GM12892 (cell line): ENCODE measurements around the gene HK3.

Experiments
- DNase-seq: peaks from one replicate; pipeline ENCODE4 v3.0.0; 2011; ENCODE audit not compliant: insufficient read length
- FAIRE-seq: peaks from 2 replicates; lab custom pipeline; 2011; peaks lifted over from hg19 to GRCh38; lab: Jason Lieb, UNC
- POLR2A ChIP-seq: IDR thresholded peaks from 2 replicates; pipeline ENCODE4 v1.6.1; 2011; ENCODE audit warnings: low read depth, low read length, control low read depth
- POLR2AphosphoS5 ChIP-seq: IDR thresholded peaks from 2 replicates; pipeline ENCODE4 v1.6.1; 2011; ENCODE audit warnings: low read depth, low read length, control low read depth
- TAF1 ChIP-seq: IDR thresholded peaks from 2 replicates; pipeline ENCODE4 v1.6.1; 2011; ENCODE audit warnings: low read depth, mild to moderate bottlenecking, control low read depth, low read length, borderline replicate concordance

Gene HK3

GRCh38 chr5:176845392-176845713 lies 53.8 kb downstream of the HK3 start:
- no peak for TF ChIP-seq TAF1
- TF ChIP-seq POLR2A = no peak
- no peak for TF ChIP-seq POLR2AphosphoS5
- DNase-seq (no peak), FAIRE-seq (no peak)

DNA sequence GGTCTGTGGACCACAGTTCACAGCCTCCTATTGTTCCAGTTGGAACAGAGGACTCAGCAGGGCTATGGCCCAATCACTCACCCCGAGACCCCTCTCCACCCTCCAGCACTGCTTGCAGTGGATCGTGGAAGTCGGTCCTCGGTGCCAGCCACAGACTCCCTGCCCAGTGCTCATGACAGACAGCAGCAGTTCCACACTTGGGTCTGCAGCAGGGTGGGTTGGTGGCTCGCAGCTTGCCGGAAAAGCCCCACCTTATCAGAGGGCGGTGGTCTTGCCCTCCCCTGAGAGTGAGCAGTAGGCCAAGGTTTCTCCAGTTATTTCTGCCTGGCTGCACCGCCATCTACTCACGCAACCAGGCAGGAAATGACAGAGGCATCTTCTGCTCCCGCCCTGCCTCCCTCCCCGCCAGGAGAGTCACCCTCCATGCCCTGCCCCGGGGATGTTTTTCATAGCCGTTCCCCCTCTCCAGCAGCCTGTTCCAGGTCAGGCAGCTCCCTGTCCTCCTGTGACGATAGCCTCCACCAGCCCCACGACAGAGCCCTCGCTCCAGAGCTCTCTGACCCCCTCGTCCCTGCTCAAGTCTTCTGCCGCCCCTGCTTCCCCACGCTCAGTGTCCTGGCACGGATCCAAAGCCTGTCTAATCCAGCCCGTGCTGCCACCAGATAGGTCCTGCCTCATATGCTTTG lies 54.3 kb downstream of the HK3 start:
- TF ChIP-seq TAF1 (no peak), POLR2A (no peak), POLR2AphosphoS5 (no peak)
- DNase-seq (no peak), FAIRE-seq (no peak)

- TF ChIP-seq POLR2AphosphoS5 (no peak), POLR2A (no peak), TAF1 (no peak)
- no peak for DNase-seq
- no peak for FAIRE-seq
Measured at GRCh38 chr5:176844281-176844680, 54.9 kb downstream of the HK3 start.

DNA sequence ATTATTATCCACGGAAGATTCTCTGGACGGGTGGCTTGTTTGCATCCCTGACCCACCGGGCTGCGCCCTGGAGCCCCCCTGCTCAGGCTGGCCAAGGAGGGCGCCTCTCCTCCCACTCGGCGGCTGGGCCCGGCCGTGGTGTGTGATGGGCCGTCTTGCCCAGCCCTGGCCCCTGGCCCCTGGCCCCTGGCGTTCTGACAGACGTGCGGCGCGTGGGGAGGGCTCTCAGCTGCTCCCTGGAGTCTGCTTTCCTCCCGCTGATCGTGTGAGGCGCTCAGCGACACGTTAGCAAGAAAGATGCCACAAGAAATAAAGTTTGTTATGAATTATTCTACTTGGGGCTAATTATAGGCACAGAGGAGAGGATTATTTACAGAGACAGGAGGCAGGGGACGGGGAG lies 55.5 kb downstream of the HK3 start:
- DNase-seq (no peak), FAIRE-seq (no peak)
- TF ChIP-seq POLR2A (no peak), TAF1 (no peak), POLR2AphosphoS5 (no peak)

GRCh38 chr5:176837707-176838115 lies 61.4 kb downstream of the HK3 start:
- DNase-seq (no peak), FAIRE-seq (no peak)

GRCh38 chr5:176836811-176837706 lies 62.1 kb downstream of the HK3 start:
- TF ChIP-seq POLR2A (no peak), POLR2AphosphoS5 (no peak), TAF1 (no peak)
- DNase-seq (no peak), FAIRE-seq (no peak)

More at GRCh38 chr5:176837707-176838115, 61.4 kb downstream of the HK3 start:
- TF ChIP-seq POLR2A (no peak), TAF1 (no peak), POLR2AphosphoS5 (no peak)

DNA sequence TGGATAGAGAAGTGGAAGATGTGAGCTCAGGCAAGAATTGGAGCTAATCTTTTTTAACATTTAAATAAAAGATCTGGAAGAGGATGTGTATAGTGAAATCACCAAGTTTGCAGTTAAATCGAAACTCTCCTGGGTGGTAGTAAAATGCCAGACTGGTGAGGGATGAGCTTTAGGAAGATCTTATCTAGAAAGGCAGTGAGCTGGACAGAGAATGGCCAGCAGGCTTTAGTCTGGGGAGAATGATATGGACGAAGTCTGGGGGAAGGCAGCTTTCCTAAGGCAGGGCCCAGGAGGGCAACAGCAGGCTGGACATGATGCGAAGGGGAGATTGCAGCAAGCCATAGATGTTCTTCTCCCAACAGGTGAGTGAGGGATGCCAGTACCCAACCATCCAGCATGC lies 63.2 kb downstream of the HK3 start:
- DNase-seq (no peak), FAIRE-seq (no peak)
- no peak for TF ChIP-seq POLR2AphosphoS5
- TF ChIP-seq TAF1 = no peak
- no peak for TF ChIP-seq POLR2A

GRCh38 chr5:176833286-176833685 lies 65.9 kb downstream of the HK3 start:
- DNase-seq (no peak), FAIRE-seq (no peak)
- no peak for TF ChIP-seq POLR2AphosphoS5
- TF ChIP-seq POLR2A = no peak
- no peak for TF ChIP-seq TAF1

DNA sequence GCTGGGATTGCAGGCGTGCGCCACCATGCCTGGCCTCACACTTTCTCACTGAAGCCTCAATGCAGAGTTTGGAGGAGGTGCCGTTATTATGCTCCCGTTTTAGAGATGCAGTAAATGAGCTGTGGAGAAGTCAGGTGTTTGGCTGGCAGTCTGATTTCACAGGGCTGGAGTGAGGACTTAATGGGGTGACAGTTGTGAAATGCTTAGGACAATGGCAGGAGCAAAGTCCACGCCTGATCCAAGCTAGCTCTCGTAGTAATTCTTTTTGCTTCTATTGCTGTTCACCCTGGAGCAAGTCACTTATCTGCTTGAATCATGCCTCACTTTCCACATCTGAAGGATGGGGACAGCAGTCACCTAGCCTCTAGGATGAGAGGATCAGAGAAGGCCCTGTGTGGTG lies 67.0 kb downstream of the HK3 start:
- no peak for FAIRE-seq
- DNase-seq = no peak
- no peak for TF ChIP-seq POLR2A
- no peak for TF ChIP-seq TAF1
- no peak for TF ChIP-seq POLR2AphosphoS5

DNA sequence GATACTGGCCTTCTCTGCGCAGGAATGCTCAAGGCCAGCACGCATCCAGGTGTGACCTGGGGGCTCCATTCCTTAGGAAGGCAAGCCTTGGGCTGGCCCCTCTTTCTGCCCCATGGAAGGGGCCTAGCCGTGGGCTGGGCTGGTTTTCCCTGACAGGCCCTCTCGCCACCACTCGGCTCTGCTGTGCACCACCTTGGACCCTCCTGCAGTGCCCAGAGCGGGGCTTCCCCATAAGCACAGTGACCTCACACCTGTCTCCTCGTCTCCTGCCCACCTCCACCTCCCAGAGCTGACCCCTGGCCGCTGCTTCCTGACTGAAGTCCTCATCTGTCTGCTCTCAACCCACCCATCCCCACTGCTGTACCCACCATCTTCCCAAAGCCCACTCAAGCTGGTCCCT lies 67.7 kb downstream of the HK3 start:
- FAIRE-seq (no peak), DNase-seq (no peak)
- TF ChIP-seq TAF1 (no peak), POLR2A (no peak), POLR2AphosphoS5 (no peak)

DNA sequence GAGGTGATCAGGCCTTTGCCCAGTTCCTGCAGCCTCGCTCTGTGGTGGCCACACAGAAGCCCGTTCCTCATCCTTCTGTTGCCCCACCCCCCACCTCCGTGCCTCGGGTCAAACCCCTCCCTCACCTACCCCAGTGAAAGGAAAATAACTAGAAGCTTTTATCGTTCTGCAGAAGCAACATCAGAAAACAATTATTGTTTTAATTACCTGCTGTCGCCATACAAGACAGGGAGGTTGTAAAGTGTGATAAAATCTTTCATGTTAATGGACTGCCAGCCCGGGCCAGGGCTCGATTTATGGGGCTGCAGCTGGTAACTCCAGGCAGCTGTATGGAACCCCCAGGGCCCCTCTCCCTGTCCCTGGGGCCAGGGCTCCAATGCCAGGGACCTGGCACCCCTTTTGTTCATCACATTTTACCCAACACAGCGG lies 68.1 kb downstream of the HK3 start:
- TF ChIP-seq POLR2A = no peak
- no peak for TF ChIP-seq POLR2AphosphoS5
- no peak for TF ChIP-seq TAF1
- FAIRE-seq (no peak), DNase-seq (no peak)
